HuH-7.5 (cell line): Measurements from ENCODE around the gene AKAP11.

ENCODE experiments used
- DNase-seq: peaks from one replicate; pipeline ENCODE4 v3.0.0; 2011; ENCODE audit warnings: low spot score

AKAP11 gene

GRCh38 chr13:42275098-42275471 lies 3.1 kb downstream of the AKAP11 start:
- no peak for DNase-seq

GRCh38 chr13:42275506-42275905 lies 3.6 kb downstream of the AKAP11 start:
- no peak for DNase-seq

- no peak for DNase-seq
Observed at GRCh38 chr13:42276683-42277082, 4.7 kb downstream of the AKAP11 start.

- no peak for DNase-seq
Observed at GRCh38 chr13:42277618-42278276, 5.8 kb downstream of the AKAP11 start.

- DNase-seq = no peak
Observed at GRCh38 chr13:42279080-42279479, 7.1 kb downstream of the AKAP11 start.

GRCh38 chr13:42279986-42280385 lies 8.0 kb downstream of the AKAP11 start:
- DNase-seq = no peak

- no peak for DNase-seq
Observed at GRCh38 chr13:42280537-42280936, 8.6 kb downstream of the AKAP11 start.

GRCh38 chr13:42283574-42283973 lies 11.6 kb downstream of the AKAP11 start:
- DNase-seq = no peak

- no peak for DNase-seq
Observed at GRCh38 chr13:42284068-42284467, 12.1 kb downstream of the AKAP11 start.

GRCh38 chr13:42298392-42298791 lies 26.4 kb downstream of the AKAP11 start:
- DNase-seq = no peak

GRCh38 chr13:42305503-42305902 lies 33.6 kb downstream of the AKAP11 start:
- DNase-seq = no peak

GRCh38 chr13:42307461-42307860 lies 35.5 kb downstream of the AKAP11 start:
- DNase-seq = no peak

- DNase-seq = no peak
Observed at GRCh38 chr13:42312817-42313431, 41.0 kb downstream of the AKAP11 start.

GRCh38 chr13:42318570-42318969 lies 46.6 kb downstream of the AKAP11 start:
- DNase-seq = no peak

- no peak for DNase-seq
Observed at GRCh38 chr13:42320375-42320787, 48.4 kb downstream of the AKAP11 start.

- no peak for DNase-seq
Observed at GRCh38 chr13:42322806-42323205, 50.9 kb downstream of the AKAP11 start.

GRCh38 chr13:42324704-42325103 lies 52.8 kb downstream of the AKAP11 start:
- DNase-seq = no peak

GRCh38 chr13:42327725-42328124 lies 55.8 kb downstream of the AKAP11 start:
- no peak for DNase-seq

- no peak for DNase-seq
Observed at GRCh38 chr13:42328672-42329071, 56.7 kb downstream of the AKAP11 start.

GRCh38 chr13:42329239-42329638 lies 57.3 kb downstream of the AKAP11 start:
- no peak for DNase-seq

- no peak for DNase-seq
Observed at GRCh38 chr13:42331009-42331408, 59.1 kb downstream of the AKAP11 start.

GRCh38 chr13:42333613-42334328 lies 61.8 kb downstream of the AKAP11 start:
- DNase-seq = no peak

GRCh38 chr13:42334329-42334706 lies 62.4 kb downstream of the AKAP11 start:
- DNase-seq = no peak
